Suprapubic skin (tissue), 4 donors: ENCODE data around the gene IYD. TPM values are rescaled to one million over a fixed set of nuclear protein-coding genes. Genes with fewer than 3 reads are reported as not detected.
A peak's percentile ranks its signal among the peaks of the same experiment; 100 is the strongest.

Experiments used
- DNase-seq, 2 donors: peaks; one replicate each; pipeline ENCODE4 v3.0.0-alpha.2; 2019; ENCODE audit warnings: low spot score in 2 of 2
- H3K27ac ChIP-seq: fragments of 200-600 bp; sonication (generic); one replicate; pipeline ENCODE4 v1.5.1; 2019
- H3K27me3 ChIP-seq: fragments of 200-600 bp; sonication (generic); one replicate; pipeline ENCODE4 v1.5.1; 2019
- H3K36me3 ChIP-seq: fragments of 200-600 bp; sonication (generic); one replicate; pipeline ENCODE4 v1.5.1; 2019
- H3K4me1 ChIP-seq: fragments of 200-600 bp; sonication (generic); one replicate; pipeline ENCODE4 v1.5.1; 2019
- H3K4me3 ChIP-seq: fragments of 200-600 bp; sonication (generic); one replicate; pipeline ENCODE4 v1.5.1; 2019; ENCODE audit warnings: mild to moderate bottlenecking
- H3K9me3 ChIP-seq: fragments of 200-600 bp; sonication (generic); one replicate; pipeline ENCODE4 v1.5.1; 2019
- CTCF ChIP-seq, 2 donors: fragments of 200-600 bp in 1 of 2; fragments of 450-650 bp in 1 of 2; sonication (generic) in 1 of 2; IDR thresholded peaks; one replicate each; pipeline ENCODE4 v1.5.1; 2016 to 2019; ENCODE audit warnings: antibody characterized with exemption in 2 of 2, mild to moderate bottlenecking in 1 of 2, moderate library complexity in 1 of 2
- EP300 ChIP-seq: sonication (generic); formaldehyde crosslinking; IDR thresholded peaks from one replicate; pipeline ENCODE4 v1.6.1; 2017; ENCODE audit warnings: antibody characterized with exemption
- POLR2A ChIP-seq, 2 donors: fragments of 450-650 bp; IDR thresholded peaks; one replicate each; pipeline ENCODE4 v1.6.1; 2017; ENCODE audit warnings: antibody characterized with exemption in 2 of 2, mild to moderate bottlenecking in 2 of 2, moderate library complexity in 2 of 2
- POLR2AphosphoS5 ChIP-seq, 3 donors: sonication (generic); formaldehyde crosslinking; IDR thresholded peaks; one replicate each; pipeline ENCODE4 v1.6.1; 2017; ENCODE audit warnings: antibody characterized with exemption in 3 of 3
- WGBS: methylation state at CpG from one replicate; pipeline ENCODE4 v1.1.5; 2018; 5-methylcytosine and 5-hydroxymethylcytosine counted together
- total RNA-seq, 4 donors: library from RNA; depleted of rRNA; stranded (reverse); fragments of >200 nt; gene quantifications; one replicate each; pipeline ENCODE4 v1.1.0, GENCODE V29; 2016

The IYD gene
- total RNA-seq, 4 donors from 2014 or later = 0.13 to 3.0 (median 1.6) TPM

- Histone ChIP-seq H3K36me3 (no peaks in the 10 kb centered on the region), H3K27me3 (no peaks in the 10 kb centered on the region), H3K9me3 (no peaks in the 10 kb centered on the region), H3K27ac (no peak overlapping the region), H3K4me1 (no peaks in the 10 kb centered on the region), H3K4me3 (no peak overlapping the region)
- no peak for TF ChIP-seq EP300
- TF ChIP-seq CTCF (IDR thresholded peaks at IDR 0.05) = peak; percentile 51 to 53
- no peak for TF ChIP-seq POLR2A (IDR thresholded peaks at IDR 0.05)
- TF ChIP-seq POLR2AphosphoS5 (IDR thresholded peaks at IDR 0.05) = no peak
- DNase-seq = no peak
- WGBS = 55% methylated on average over 12 of the region's 12 CpGs
Measured at GRCh38 chr6:150395388-150396009, 26.7 kb downstream of the IYD start.

- TF ChIP-seq EP300 (no peak), CTCF (IDR thresholded peaks at IDR 0.05) (no peak), POLR2AphosphoS5 (IDR thresholded peaks at IDR 0.05) (no peak), POLR2A (IDR thresholded peaks at IDR 0.05) (no peak)
- Histone ChIP-seq H3K4me3 (no peak overlapping the region), H3K36me3 (no peaks in the 10 kb centered on the region), H3K4me1 (peaks cover 14% of the 10 kb centered on the region), H3K27me3 (peaks cover 10% of the 10 kb centered on the region), H3K9me3 (no peaks in the 10 kb centered on the region), H3K27ac (no peak overlapping the region)
- 21% methylated on average over 5 of the region's 5 CpGs for WGBS
- no peak for DNase-seq
Measured at GRCh38 chr6:150403458-150404246, 34.8 kb downstream of the IYD start.

- Histone ChIP-seq H3K36me3 (no peaks in the 10 kb centered on the region), H3K9me3 (no peaks in the 10 kb centered on the region), H3K4me3 (no peak overlapping the region), H3K4me1 (peaks cover 31% of the 10 kb centered on the region), H3K27ac (no peak overlapping the region), H3K27me3 (peaks cover 10% of the 10 kb centered on the region)
- TF ChIP-seq EP300 = no peak
- TF ChIP-seq CTCF (IDR thresholded peaks at IDR 0.05) = no peak
- no peak for TF ChIP-seq POLR2AphosphoS5 (IDR thresholded peaks at IDR 0.05)
- TF ChIP-seq POLR2A (IDR thresholded peaks at IDR 0.05) = no peak
- DNase-seq = no peak
- WGBS = 76% methylated on average over 2 of the region's 2 CpGs
Measured at GRCh38 chr6:150406948-150407347, 38.1 kb downstream of the IYD start.

- 40% methylated on average over 6 of the region's 6 CpGs for WGBS
- Histone ChIP-seq H3K27me3 (peaks cover 10% of the 10 kb centered on the region), H3K4me1 (peaks cover 27% of the 10 kb centered on the region), H3K36me3 (no peaks in the 10 kb centered on the region), H3K4me3 (no peak overlapping the region), H3K27ac (no peak overlapping the region), H3K9me3 (no peaks in the 10 kb centered on the region)
- no peak for DNase-seq
- no peak for TF ChIP-seq CTCF (IDR thresholded peaks at IDR 0.05)
- TF ChIP-seq POLR2A (IDR thresholded peaks at IDR 0.05) = no peak
- no peak for TF ChIP-seq EP300
- no peak for TF ChIP-seq POLR2AphosphoS5 (IDR thresholded peaks at IDR 0.05)
Measured at GRCh38 chr6:150408842-150409241, 40.0 kb downstream of the IYD start.

- no peak overlapping the region for H3K4me3 ChIP-seq
- H3K27me3 ChIP-seq = peaks cover 10% of the 10 kb centered on the region
- no peaks in the 10 kb centered on the region for H3K36me3 ChIP-seq
- no peak overlapping the region for H3K27ac ChIP-seq
- no peaks in the 10 kb centered on the region for H3K9me3 ChIP-seq
- TF ChIP-seq POLR2AphosphoS5 (IDR thresholded peaks at IDR 0.05) = no peak
- no peak for TF ChIP-seq POLR2A (IDR thresholded peaks at IDR 0.05)
- TF ChIP-seq EP300 = no peak
- TF ChIP-seq CTCF (IDR thresholded peaks at IDR 0.05) = no peak
- 8% methylated on average over 1 of the region's 1 CpG for WGBS
- no peak for DNase-seq
- H3K4me1 ChIP-seq = peaks cover 25% of the 10 kb centered on the region
Measured at GRCh38 chr6:150409576-150410066, 40.8 kb downstream of the IYD start.
